Ishikawa (cell line): ENCODE measurements around the gene VWA8.

ENCODE experiments used
- CEBPB ChIP-seq: IDR thresholded peaks from 2 replicates; pipeline ENCODE4 v1.6.1; 2012
- CREB1 ChIP-seq: IDR thresholded peaks from 2 replicates; pipeline ENCODE4 v1.6.1; 2012; ENCODE audit warnings: low read depth
- EGR1 ChIP-seq: IDR thresholded peaks from 2 replicates; pipeline ENCODE4 v1.6.1; 2012
- EP300 ChIP-seq: IDR thresholded peaks from 2 replicates; pipeline ENCODE4 v1.6.1; 2012; ENCODE audit warnings: borderline replicate concordance
- FOXM1 ChIP-seq: IDR thresholded peaks from 2 replicates; pipeline ENCODE4 v1.6.1; 2012; ENCODE audit warnings: low read depth, borderline replicate concordance
- NFIC ChIP-seq: IDR thresholded peaks from 2 replicates; pipeline ENCODE4 v1.6.1; 2012
- RAD21 ChIP-seq: IDR thresholded peaks from 2 replicates; pipeline ENCODE4 v1.6.1; 2012; ENCODE audit warnings: low read depth
- REST ChIP-seq: IDR thresholded peaks from 2 replicates; pipeline ENCODE4 v1.6.1; 2012; ENCODE audit warnings: low read depth, mild to moderate bottlenecking
- TAF1 ChIP-seq: IDR thresholded peaks from 2 replicates; pipeline ENCODE4 v1.6.1; 2012; ENCODE audit warnings: low read depth, mild to moderate bottlenecking
- TCF12 ChIP-seq: IDR thresholded peaks from 2 replicates; pipeline ENCODE4 v1.6.1; 2012; ENCODE audit warnings: low read depth
- TEAD4 ChIP-seq: IDR thresholded peaks from 2 replicates; pipeline ENCODE4 v1.6.1; 2012
- YY1 ChIP-seq: IDR thresholded peaks from 2 replicates; pipeline ENCODE4 v1.6.1; 2012; ENCODE audit warnings: low read depth
- TF ChIP-seq, protein P1 (sequence below): IDR thresholded peaks from 2 replicates; pipeline ENCODE4 v1.6.1; 2012
- TF ChIP-seq, protein P2 (sequence below): IDR thresholded peaks from 2 replicates; pipeline ENCODE4 v1.6.1; 2012

- no peak for TF ChIP-seq CEBPB
- TF ChIP-seq REST, result no peak
- TF ChIP-seq RAD21, result no peak
- TF ChIP-seq, protein P1, sequence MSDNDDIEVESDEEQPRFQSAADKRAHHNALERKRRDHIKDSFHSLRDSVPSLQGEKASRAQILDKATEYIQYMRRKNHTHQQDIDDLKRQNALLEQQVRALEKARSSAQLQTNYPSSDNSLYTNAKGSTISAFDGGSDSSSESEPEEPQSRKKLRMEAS, result no peak
- TF ChIP-seq NFIC, result no peak
- no peak for TF ChIP-seq TAF1
- TF ChIP-seq CREB1, result no peak
- TF ChIP-seq TCF12, result no peak
- TF ChIP-seq, protein P2, sequence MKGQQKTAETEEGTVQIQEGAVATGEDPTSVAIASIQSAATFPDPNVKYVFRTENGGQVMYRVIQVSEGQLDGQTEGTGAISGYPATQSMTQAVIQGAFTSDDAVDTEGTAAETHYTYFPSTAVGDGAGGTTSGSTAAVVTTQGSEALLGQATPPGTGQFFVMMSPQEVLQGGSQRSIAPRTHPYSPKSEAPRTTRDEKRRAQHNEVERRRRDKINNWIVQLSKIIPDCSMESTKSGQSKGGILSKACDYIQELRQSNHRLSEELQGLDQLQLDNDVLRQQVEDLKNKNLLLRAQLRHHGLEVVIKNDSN, result no peak
- TF ChIP-seq EP300, result no peak
- no peak for TF ChIP-seq YY1
- TF ChIP-seq TEAD4, result no peak
- no peak for TF ChIP-seq EGR1
- TF ChIP-seq FOXM1, result no peak
These were observed 140.2 kb downstream of the VWA8 start for GRCh38 chr13:41820581-41821237.
